Large intestine (tissue), 3 donors: ENCODE measurements around the gene SLC24A5. TPM values are rescaled to one million over a fixed set of nuclear protein-coding genes. Genes with fewer than 3 reads are reported as not detected.

Experiments used
- DNase-seq, 2 donors: peaks; one replicate each; pipeline versions ENCODE4 v3.0.0 to v3.0.0-alpha.2; 2013
- H3K27ac ChIP-seq: one replicate; pipeline ENCODE4 v1.5.1; 2013; ENCODE audit warnings: low read length
- H3K27me3 ChIP-seq: 2 replicates; pipeline ENCODE4 v1.6.1; 2013; ENCODE audit warnings: low read length; ENCODE audit not compliant: control insufficient read depth, insufficient read depth
- H3K36me3 ChIP-seq: 2 replicates; pipeline ENCODE4 v1.6.1; 2013; ENCODE audit warnings: low read length; ENCODE audit not compliant: control insufficient read depth, insufficient read depth
- H3K4me1 ChIP-seq: one replicate; pipeline ENCODE4 v1.6.1; 2013; ENCODE audit warnings: low read length; ENCODE audit not compliant: control insufficient read depth, insufficient read depth
- H3K4me3 ChIP-seq: one replicate; pipeline ENCODE4 v1.5.1; 2013; ENCODE audit warnings: low read length
- H3K9me3 ChIP-seq: one replicate; pipeline ENCODE4 v1.6.1; 2013; ENCODE audit warnings: mild to moderate bottlenecking, low read depth, low read length, moderate library complexity; ENCODE audit not compliant: control insufficient read depth
- WGBS: methylation state at CpG from one replicate; pipeline ENCODE4 v1.1.5; 2013; ENCODE audit warnings: low lambda C conversion rate; ENCODE audit not compliant: insufficient coverage; 5-methylcytosine and 5-hydroxymethylcytosine counted together
- polyA plus RNA-seq: library from polyadenylated mRNA; unstranded; fragments of 120-200 nt; gene quantifications from one replicate; pipeline ENCODE4 v1.2.1, GENCODE V29; 2013

The SLC24A5 gene
- polyA plus RNA-seq, 1 donor, result not detected

GRCh38 chr15:48147358-48147757, 26.6 kb downstream of the SLC24A5 start:
- DNase-seq, result no peak
- Histone ChIP-seq H3K9me3 (no peaks in the 10 kb centered on the region), H3K4me1 (no peaks in the 10 kb centered on the region), H3K4me3 (no peak overlapping the region), H3K27ac (no peak overlapping the region), H3K36me3 (peaks cover 2% of the 10 kb centered on the region), H3K27me3 (no peaks in the 10 kb centered on the region)

GRCh38 chr15:48149858-48150257, 29.1 kb downstream of the SLC24A5 start:
- Histone ChIP-seq H3K27ac (no peak overlapping the region), H3K27me3 (no peaks in the 10 kb centered on the region), H3K9me3 (no peaks in the 10 kb centered on the region)

GRCh38 chr15:48153526-48153925, 32.7 kb downstream of the SLC24A5 start:
- Histone ChIP-seq H3K36me3 (peaks cover 2% of the 10 kb centered on the region), H3K9me3 (no peaks in the 10 kb centered on the region)
- no peak for DNase-seq

More at GRCh38 chr15:48149858-48150257, 29.1 kb downstream of the SLC24A5 start:
- Histone ChIP-seq H3K36me3 (peaks cover 2% of the 10 kb centered on the region), H3K4me3 (no peak overlapping the region), H3K4me1 (no peaks in the 10 kb centered on the region)
- 89% methylated on average over 4 of the region's 4 CpGs for WGBS
- no peak for DNase-seq

GRCh38 chr15:48168616-48169015, 47.8 kb downstream of the SLC24A5 start:
- Histone ChIP-seq H3K27ac (no peak overlapping the region), H3K4me3 (no peak overlapping the region), H3K4me1 (no peaks in the 10 kb centered on the region), H3K9me3 (no peaks in the 10 kb centered on the region), H3K27me3 (no peaks in the 10 kb centered on the region), H3K36me3 (no peaks in the 10 kb centered on the region)
- no peak for DNase-seq
- WGBS, result 62% methylated on average over 3 of the region's 3 CpGs

More at GRCh38 chr15:48153526-48153925, 32.7 kb downstream of the SLC24A5 start:
- 100% methylated on average over 1 of the region's 2 CpGs for WGBS
- H3K4me1 ChIP-seq, result no peaks in the 10 kb centered on the region
- H3K27me3 ChIP-seq, result no peaks in the 10 kb centered on the region
- H3K4me3 ChIP-seq, result no peak overlapping the region
- H3K27ac ChIP-seq, result no peak overlapping the region

- Histone ChIP-seq H3K4me3 (no peak overlapping the region), H3K27ac (no peak overlapping the region), H3K36me3 (no peaks in the 10 kb centered on the region), H3K9me3 (no peaks in the 10 kb centered on the region), H3K27me3 (no peaks in the 10 kb centered on the region), H3K4me1 (no peaks in the 10 kb centered on the region)
- no peak for DNase-seq
- no CpG with 5 or more reads among the region's 1 CpG for WGBS
Measured at GRCh38 chr15:48170981-48171380, 50.2 kb downstream of the SLC24A5 start.

GRCh38 chr15:48175126-48175525, 54.3 kb downstream of the SLC24A5 start:
- no peaks in the 10 kb centered on the region for H3K9me3 ChIP-seq

GRCh38 chr15:48176112-48176511, 55.3 kb downstream of the SLC24A5 start:
- WGBS, result 100% methylated on average over 2 of the region's 4 CpGs
- H3K4me3 ChIP-seq, result no peak overlapping the region
- H3K4me1 ChIP-seq, result no peaks in the 10 kb centered on the region
- H3K9me3 ChIP-seq, result no peaks in the 10 kb centered on the region
- no peak for DNase-seq
- H3K27me3 ChIP-seq, result peaks cover 6% of the 10 kb centered on the region
- no peak overlapping the region for H3K27ac ChIP-seq
- H3K36me3 ChIP-seq, result no peaks in the 10 kb centered on the region

More at GRCh38 chr15:48175126-48175525, 54.3 kb downstream of the SLC24A5 start:
- H3K4me3 ChIP-seq, result no peak overlapping the region
- no peak for DNase-seq
- H3K36me3 ChIP-seq, result no peaks in the 10 kb centered on the region
- H3K27me3 ChIP-seq, result peaks cover 5% of the 10 kb centered on the region
- 100% methylated on average over 3 of the region's 3 CpGs for WGBS
- H3K4me1 ChIP-seq, result no peaks in the 10 kb centered on the region
- H3K27ac ChIP-seq, result no peak overlapping the region

- no peaks in the 10 kb centered on the region for H3K9me3 ChIP-seq
- peak overlapping the region; percentile 54 for H3K4me3 ChIP-seq
- no peaks in the 10 kb centered on the region for H3K4me1 ChIP-seq
- no peak overlapping the region for H3K27ac ChIP-seq
- peaks cover 8% of the 10 kb centered on the region for H3K27me3 ChIP-seq
- DNase-seq, result peak in 1 of 2 donors; percentile 9
- no peaks in the 10 kb centered on the region for H3K36me3 ChIP-seq
- WGBS, result 100% methylated on average over 1 of the region's 2 CpGs
Measured at GRCh38 chr15:48176957-48177356, 56.2 kb downstream of the SLC24A5 start.

GRCh38 chr15:48177383-48177765, 56.6 kb downstream of the SLC24A5 start:
- peak; percentile 38 to 82 for DNase-seq
- Histone ChIP-seq H3K27ac (peak overlapping the region; percentile 58), H3K27me3 (peaks cover 8% of the 10 kb centered on the region), H3K36me3 (no peaks in the 10 kb centered on the region), H3K4me3 (peak overlapping the region; percentile 54), H3K4me1 (no peaks in the 10 kb centered on the region), H3K9me3 (no peaks in the 10 kb centered on the region)
- WGBS, result 0% methylated on average over 2 of the region's 10 CpGs

GRCh38 chr15:48177766-48178647, 57.2 kb downstream of the SLC24A5 start, which contains the start of gene MYEF2:
TSS of gene MYEF2 (minus strand) at chr15:48178295. CDS start at chr15:48178237, 58 bp downstream.
- no peaks in the 10 kb centered on the region for H3K4me1 ChIP-seq
- no peaks in the 10 kb centered on the region for H3K9me3 ChIP-seq
- peak; percentile 42 to 82 for DNase-seq
- peak within 1 kb of the TSS; percentile 58 for H3K27ac ChIP-seq
- peaks cover 8% of the 10 kb centered on the region for H3K27me3 ChIP-seq
- no peaks in the 10 kb centered on the region for H3K36me3 ChIP-seq
- peak within 1 kb of the TSS; percentile 54 for H3K4me3 ChIP-seq
- no CpG with 5 or more reads among the region's 71 CpGs for WGBS

- no CpG with 5 or more reads among the region's 1 CpG for WGBS
- no peak overlapping the region for H3K27ac ChIP-seq
Measured at GRCh38 chr15:48178648-48178931, 57.8 kb downstream of the SLC24A5 start.

More at GRCh38 chr15:48178648-48178931, 57.8 kb downstream of the SLC24A5 start:
- no peaks in the 10 kb centered on the region for H3K9me3 ChIP-seq
- peaks cover 8% of the 10 kb centered on the region for H3K27me3 ChIP-seq
- DNase-seq, result no peak
- no peaks in the 10 kb centered on the region for H3K36me3 ChIP-seq
- peak overlapping the region; percentile 54 for H3K4me3 ChIP-seq
- no peaks in the 10 kb centered on the region for H3K4me1 ChIP-seq
